Adrenal gland (tissue), 5 donors: Measurements from ENCODE around the gene UBR3.
"Not testable (repeated sequence)": the region's sequence is repeated elsewhere in the genome, so short reads cannot be mapped to it uniquely, and the experiment has no call there.

Experiments used
- CTCF ChIP-seq, 6 experiments: fragments of 450-650 bp in 4 of 6; fragments of 200-600 bp in 2 of 6; sonication (generic) in 1 of 6; IDR thresholded peaks; 1 replicate in 5 of 6; 2 replicates in 1 of 6; pipeline versions ENCODE4 v1.5.1 to v1.8.0; 2016 to 2021; ENCODE audit warnings: antibody characterized with exemption in 6 of 6, mild to moderate bottlenecking in 2 of 6, moderate library complexity in 1 of 6
- POLR2A ChIP-seq, 2 donors: fragments of 450-650 bp; IDR thresholded peaks; one replicate each; pipeline ENCODE4 v1.6.1; 2017; ENCODE audit warnings: antibody characterized with exemption in 2 of 2, mild to moderate bottlenecking in 2 of 2, moderate library complexity in 1 of 2
- donor health status: DM: no; HTN: no; CAD: no.

GRCh38 chr2:169936652-169937051, 109.4 kb downstream of the UBR3 start:
- TF ChIP-seq CTCF, POLR2A (IDR thresholded peaks at IDR 0.05): not testable (repeated sequence)
